ENCODE data around the gene AHNAK2. TPM values are rescaled to one million over a fixed set of nuclear protein-coding genes. Genes with fewer than 3 reads are reported as not detected.

AHNAK2 gene
- total and polyA plus RNA-seq, 2 donors (not counting 1 experiment from before 2014, with no cell fraction given), result 6.6 to 106 TPM

- DNase-seq (ENCODE audit: low read depth in 2 of 2), result no peak
Measured at GRCh38 chr14:104935026-104935650, 43.0 kb downstream of the AHNAK2 start.

DNA sequence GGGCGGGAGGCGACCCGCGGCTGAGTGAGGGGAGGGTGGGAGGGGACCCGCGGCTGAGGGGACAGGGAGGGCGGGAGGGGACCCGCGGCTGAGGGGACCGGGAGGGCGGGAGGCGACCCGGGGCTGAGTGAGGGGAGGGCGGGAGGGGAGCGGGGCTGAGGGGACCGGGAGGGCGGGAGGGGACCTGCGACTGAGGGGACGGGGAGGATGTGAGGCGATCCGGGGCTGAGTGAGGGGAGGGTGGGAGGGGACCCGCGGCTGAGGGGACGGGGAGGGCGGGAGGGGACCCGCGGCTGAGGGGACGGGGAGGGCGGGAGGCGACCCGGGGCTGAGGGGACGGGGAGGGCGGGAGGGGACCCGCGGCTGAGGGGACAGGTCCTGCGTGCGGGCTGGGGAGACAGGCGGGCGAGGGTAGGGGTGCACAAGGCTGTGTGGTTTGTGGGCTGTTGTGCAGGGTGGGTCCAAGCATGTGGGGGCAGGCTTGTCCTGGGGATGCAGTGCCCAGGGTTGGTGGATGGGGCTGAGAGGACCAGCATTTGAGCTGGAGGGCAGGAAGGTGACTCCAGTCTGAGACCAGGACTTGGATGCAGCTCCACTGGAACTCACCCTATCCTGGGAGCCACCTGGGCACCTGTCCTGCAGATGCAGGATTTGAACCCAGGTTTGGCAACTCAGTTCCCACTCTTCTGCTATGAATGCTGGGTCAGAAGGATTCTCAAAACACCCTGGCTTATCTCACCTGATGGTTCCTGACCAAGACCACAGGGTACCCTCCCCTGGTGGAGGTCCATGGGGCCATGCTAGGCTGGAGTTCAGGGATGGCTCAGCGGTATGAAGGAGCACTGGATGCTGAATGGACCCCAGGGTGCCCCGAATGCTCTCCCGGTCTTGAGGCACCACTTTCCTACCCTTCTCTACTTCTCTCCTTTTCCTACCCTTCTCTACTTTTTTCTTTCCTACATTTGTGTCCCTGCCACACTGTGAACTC, 44.1 kb downstream of the AHNAK2 start:
- Histone ChIP-seq H4K20me1 (ENCODE audit: control insufficient read depth, extremely low read depth, insufficient read depth, low read length) (no peaks in the 10 kb centered on the region), H3K9me3 (ENCODE audit: control insufficient read depth, insufficient read depth, low read depth, low read length) (no peaks in the 10 kb centered on the region), H3K27ac (ENCODE audit: insufficient read depth, low read length) (no peak overlapping the region), H3K79me2 (ENCODE audit: control insufficient read depth, insufficient read depth, low read length) (no peaks in the 10 kb centered on the region), H3K27me3 (ENCODE audit: control insufficient read depth, insufficient read depth, low read length) (peaks cover 13% of the 10 kb centered on the region), H3K4me1 (ENCODE audit: control insufficient read depth, extremely low read depth, insufficient read depth, low read length) (no peaks in the 10 kb centered on the region), H3K4me2 (ENCODE audit: extremely low read depth, insufficient read depth, low read length) (peak overlapping the region; percentile 23), H3K9ac (ENCODE audit: insufficient read depth, low read length) (no peak overlapping the region), H2AFZ (ENCODE audit: low read length) (no peak overlapping the region), H3K36me3 (ENCODE audit: control insufficient read depth, insufficient read depth, low read length) (no peaks in the 10 kb centered on the region), H3K4me3 (replicated peaks in 1 of 4; ENCODE audit: control extremely low read depth in 1 of 4, insufficient read depth in 1 of 4, low read depth in 3 of 4, low read length in 4 of 4) (no peak overlapping the region)
- peak; percentile 69 for TF ChIP-seq EZH2 (IDR thresholded peaks at IDR 0.05; ENCODE audit: low read length, missing control alignments)
- no peak for TF ChIP-seq CTCF (conservative IDR thresholded peaks at IDR 0.05 in 1 of 2, IDR thresholded peaks at IDR 0.05 in 1 of 2; ENCODE audit: low read depth in 1 of 2, low read length in 2 of 2)
- no peak for DNase-seq (ENCODE audit: low read depth in 2 of 2)

More at GRCh38 chr14:104935026-104935650, 43.0 kb downstream of the AHNAK2 start:
- Histone ChIP-seq H3K4me2 (ENCODE audit: extremely low read depth, insufficient read depth, low read length) (no peak overlapping the region), H3K9ac (ENCODE audit: insufficient read depth, low read length) (no peak overlapping the region), H3K27ac (ENCODE audit: insufficient read depth, low read length) (no peak overlapping the region), H3K4me1 (ENCODE audit: control insufficient read depth, extremely low read depth, insufficient read depth, low read length) (no peaks in the 10 kb centered on the region), H3K27me3 (ENCODE audit: control insufficient read depth, insufficient read depth, low read length) (peaks cover 18% of the 10 kb centered on the region), H3K4me3 (replicated peaks in 1 of 4; ENCODE audit: control extremely low read depth in 1 of 4, insufficient read depth in 1 of 4, low read depth in 3 of 4, low read length in 4 of 4) (no peak overlapping the region), H3K79me2 (ENCODE audit: control insufficient read depth, insufficient read depth, low read length) (no peaks in the 10 kb centered on the region), H4K20me1 (ENCODE audit: control insufficient read depth, extremely low read depth, insufficient read depth, low read length) (no peaks in the 10 kb centered on the region), H3K9me3 (ENCODE audit: control insufficient read depth, insufficient read depth, low read depth, low read length) (no peaks in the 10 kb centered on the region), H3K36me3 (ENCODE audit: control insufficient read depth, insufficient read depth, low read length) (no peaks in the 10 kb centered on the region), H2AFZ (ENCODE audit: low read length) (no peak overlapping the region)
- TF ChIP-seq EZH2 (IDR thresholded peaks at IDR 0.05; ENCODE audit: low read length, missing control alignments) (no peak), CTCF (conservative IDR thresholded peaks at IDR 0.05 in 1 of 2, IDR thresholded peaks at IDR 0.05 in 1 of 2; ENCODE audit: low read depth in 1 of 2, low read length in 2 of 2) (no peak)

Measured in fibroblast of lung (primary cell).